Kidney (tissue), 14 donors: ENCODE measurements around the gene DIAPH1. TPM values are rescaled to one million over a fixed set of nuclear protein-coding genes. Genes with fewer than 3 reads are reported as not detected.
A peak's percentile ranks its signal among the peaks of the same experiment; 100 is the strongest.

Source experiments
- DNase-seq, 5 donors: peaks; one replicate each; pipeline ENCODE4 v3.0.0-alpha.2; 2013 to 2020
- FAIRE-seq: peaks from 2 replicates; lab custom pipeline; 2012; peaks lifted over from hg19 to GRCh38; lab: Jason Lieb, UNC
- H3K27ac ChIP-seq, 2 donors: one replicate each; pipeline ENCODE4 v1.7.0; 2013; ENCODE audit warnings: low read depth in 2 of 2, low read length in 2 of 2, inconsistent platforms in 1 of 2
- H3K27me3 ChIP-seq: one replicate; pipeline ENCODE4 v1.7.1; 2013; ENCODE audit warnings: low read length, inconsistent platforms; ENCODE audit not compliant: control insufficient read depth, insufficient read depth
- H3K36me3 ChIP-seq, 3 donors: one replicate each; pipeline versions ENCODE4 v1.7.0 to v1.7.1; 2013; ENCODE audit warnings: low read length in 3 of 3, control low read depth in 1 of 3, inconsistent platforms in 1 of 3; ENCODE audit not compliant: insufficient read depth in 3 of 3, control insufficient read depth in 2 of 3
- H3K4me1 ChIP-seq, 3 donors: one replicate each; pipeline versions ENCODE4 v1.7.0 to v1.7.1; 2013; ENCODE audit warnings: low read length in 3 of 3, inconsistent platforms in 1 of 3, low read depth in 1 of 3; ENCODE audit not compliant: control insufficient read depth in 2 of 3, insufficient read depth in 2 of 3
- H3K4me3 ChIP-seq, 3 donors: one replicate each; pipeline versions ENCODE4 v1.7.0 to v1.8.1; 2013; ENCODE audit warnings: low read length in 3 of 3, control low read depth in 1 of 3, inconsistent platforms in 1 of 3
- H3K9ac ChIP-seq, 3 donors: one replicate each; pipeline versions ENCODE4 v1.7.0 to v1.7.1; 2013; ENCODE audit warnings: low read length in 3 of 3, control low read depth in 1 of 3, inconsistent platforms in 1 of 3
- H3K9me3 ChIP-seq, 3 donors: one replicate each; pipeline versions ENCODE4 v1.7.0 to v1.7.1; 2013; ENCODE audit warnings: low read length in 3 of 3, control low read depth in 1 of 3, inconsistent platforms in 1 of 3; ENCODE audit not compliant: control insufficient read depth in 2 of 3, insufficient read depth in 1 of 3
- CTCF ChIP-seq: IDR thresholded peaks from 3 replicates; pipeline ENCODE4 v1.5.1; 2012; ENCODE audit warnings: mild to moderate bottlenecking, moderate library complexity, borderline replicate concordance; ENCODE audit not compliant: insufficient read depth; ENCODE audit errors: extremely low read depth
- intact Hi-C: fragments of 100-400 bp; cut with DNase I; formaldehyde crosslinking; loops from one replicate; pipeline ENCODE4 v1.11.1; 2022
- polyA plus RNA-seq: library from polyadenylated mRNA; stranded (reverse); fragments of 350-450 nt; fragmentation: Illumina TruSeq; extraction: RNeasy Lipid Tissue Mini Kit (QIAGEN cat#74804); gene quantifications from one replicate; pipeline ENCODE4 v1.2.3, GENCODE V29; 2014; ENCODE audit warnings: low read depth, low replicate concordance; ENCODE audit not compliant: insufficient read depth
- total RNA-seq: library from RNA; stranded (reverse); fragmentation: NEBNext Ultra II Directional; extraction: Animal tissue kit (Norgen Biotek cat#: 25700); gene quantifications from one replicate; pipeline ENCODE4 v1.2.1, GENCODE V29; 2021
- donor health status: control.
- donor health status: control.
- donor health status: control.
- donor health status: control.
- donor health status: control.
- donor health status: DM: yes; HTN: yes; CAD: no.
- donor health status: Normal renal cell carcinoma (clear cell type).

DIAPH1 gene
- total and polyA plus RNA-seq, 2 donors from 2014 or later: 60.6 to 156 TPM

- intact Hi-C loops: no loop called here
- H3K27me3 ChIP-seq: no peaks in the 10 kb centered on the region
- DNase-seq: no peak
- H3K36me3 ChIP-seq: peaks cover 0 to 4% (median 0%) of the 10 kb centered on the region in 3 donors
- peaks cover 0 to 8% (median 3%) of the 10 kb centered on the region in 3 donors for H3K4me1 ChIP-seq
- no peak for TF ChIP-seq CTCF
- peak overlapping the region in 2 of 3 donors; percentile 35 to 36 for H3K4me3 ChIP-seq
- no peaks in the 10 kb centered on the region for H3K9me3 ChIP-seq
- H3K9ac ChIP-seq: no peak overlapping the region
- no peak overlapping the region for H3K27ac ChIP-seq
- FAIRE-seq: no peak
These were observed 134.5 kb downstream of the DIAPH1 start for GRCh38 chr5:141484310-141484640.

DNA sequence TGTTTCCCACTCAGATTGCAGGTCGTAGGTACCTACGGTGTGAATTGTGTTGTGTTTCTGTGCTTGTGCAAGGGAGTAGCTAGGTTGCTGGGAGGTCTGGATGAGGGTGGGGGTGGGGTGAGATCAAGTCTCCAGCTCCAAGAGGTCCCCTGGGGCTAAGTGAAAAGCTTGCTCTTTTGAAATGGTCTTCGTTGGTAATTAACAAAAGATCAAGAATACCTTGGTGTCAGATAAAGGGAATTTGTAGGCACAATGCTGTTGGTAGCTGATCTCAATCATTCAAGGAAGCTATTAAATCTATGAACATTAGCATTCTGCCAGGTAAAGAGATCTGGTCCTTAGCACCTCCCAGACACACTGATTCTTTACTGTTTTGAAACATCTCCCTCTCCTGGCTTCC lies 134.9 kb downstream of the DIAPH1 start:
- no peak for DNase-seq
- no peak overlapping the region for H3K9ac ChIP-seq
- H3K4me1 ChIP-seq: peaks cover 0 to 8% (median 3%) of the 10 kb centered on the region in 3 donors

GRCh38 chr5:141479776-141480175 lies 139.0 kb downstream of the DIAPH1 start:
- Histone ChIP-seq H3K9ac (no peak overlapping the region), H3K27me3 (no peaks in the 10 kb centered on the region), H3K4me3 (no peak overlapping the region), H3K4me1 (peaks cover 4 to 20% (median 10%) of the 10 kb centered on the region in 3 donors), H3K9me3 (no peaks in the 10 kb centered on the region), H3K36me3 (no peaks in the 10 kb centered on the region), H3K27ac (no peak overlapping the region)
- intact Hi-C loops: no loop called here
- DNase-seq (no peak), FAIRE-seq (no peak)
- no peak for TF ChIP-seq CTCF

More for the DNA sequence above, 134.9 kb downstream of the DIAPH1 start:
- TF ChIP-seq CTCF: no peak
- Histone ChIP-seq H3K36me3 (peaks cover 0 to 4% (median 0%) of the 10 kb centered on the region in 3 donors), H3K27ac (no peak overlapping the region), H3K27me3 (no peaks in the 10 kb centered on the region), H3K4me3 (no peak overlapping the region), H3K9me3 (no peaks in the 10 kb centered on the region)
- no peak for FAIRE-seq
- intact Hi-C loops: no loop called here

- FAIRE-seq (no peak), DNase-seq (peak; percentile 71 to 84 (median 80))
- intact Hi-C loops: no loop called here
- peak overlapping the region in 2 of 3 donors; percentile 20 to 54 for H3K4me3 ChIP-seq
- no peak overlapping the region for H3K27ac ChIP-seq
- H3K9me3 ChIP-seq: no peaks in the 10 kb centered on the region
- peaks cover 4 to 20% (median 7%) of the 10 kb centered on the region in 3 donors for H3K4me1 ChIP-seq
- no peaks in the 10 kb centered on the region for H3K36me3 ChIP-seq
- TF ChIP-seq CTCF: peak; percentile 16
- H3K9ac ChIP-seq: peak overlapping the region in 1 of 3 donors; percentile 12
- H3K27me3 ChIP-seq: no peaks in the 10 kb centered on the region
These were observed 140.4 kb downstream of the DIAPH1 start for GRCh38 chr5:141478321-141478945.
